Left ventricle myocardium inferior (tissue), 1 donor: ENCODE data around the gene SNX8. TPM values are rescaled to one million over a fixed set of nuclear protein-coding genes. Genes with fewer than 3 reads are reported as not detected.

Experiments
- DNase-seq: peaks from one replicate; pipeline ENCODE4 v3.0.0-alpha.2; 2020
- H3K27ac ChIP-seq: fragments of 200-600 bp; replicated peaks from 2 replicates; pipeline ENCODE4 v1.8.0; 2021
- H3K27me3 ChIP-seq: fragments of 200-600 bp; 2 replicates; pipeline ENCODE4 v1.8.0; 2021; ENCODE audit warnings: low read depth
- H3K36me3 ChIP-seq: fragments of 200-600 bp; 2 replicates; pipeline ENCODE4 v1.8.0; 2021
- H3K4me1 ChIP-seq: fragments of 200-600 bp; 2 replicates; pipeline ENCODE4 v1.8.0; 2021
- H3K4me3 ChIP-seq: fragments of 200-600 bp; 2 replicates; pipeline ENCODE4 v1.8.0; 2021; ENCODE audit warnings: mild to moderate bottlenecking, moderate library complexity
- H3K9me3 ChIP-seq: fragments of 200-600 bp; replicated peaks from 2 replicates; pipeline ENCODE4 v1.8.0; 2021
- CTCF ChIP-seq: fragments of 200-600 bp; IDR thresholded peaks from 2 replicates; pipeline ENCODE4 v1.8.0; 2021; ENCODE audit warnings: antibody characterized with exemption, mild to moderate bottlenecking, borderline replicate concordance
- intact Hi-C: fragments of 100-400 bp; cut with micrococcal nuclease; formaldehyde crosslinking; loops from one replicate; pipeline ENCODE4 v1.11.0; 2022
- total RNA-seq: library from RNA; stranded (reverse); fragmentation: NEBNext Ultra II Directional; extraction: Animal tissue kit (Norgen Biotek cat#: 25700); gene quantifications from one replicate; pipeline ENCODE4 v1.2.1, GENCODE V29; 2021
- donor health status: DM: no; HTN: yes; CAD: no; lungs with severe emphysema.

The SNX8 gene
- total RNA-seq, 1 donor from 2014 or later, result 16.8 TPM

GRCh38 chr7:2254429-2255144, 59.7 kb downstream of the SNX8 start:
- Histone ChIP-seq H3K36me3 (peaks cover 31% of the 10 kb centered on the region), H3K27me3 (no peaks in the 10 kb centered on the region), H3K9me3 (no peaks in the 10 kb centered on the region), H3K27ac (no peak overlapping the region), H3K4me1 (peaks cover 2% of the 10 kb centered on the region), H3K4me3 (no peak overlapping the region)
- DNase-seq, result no peak
- no peak for TF ChIP-seq CTCF
- intact Hi-C loops, result no loop called here

DNA sequence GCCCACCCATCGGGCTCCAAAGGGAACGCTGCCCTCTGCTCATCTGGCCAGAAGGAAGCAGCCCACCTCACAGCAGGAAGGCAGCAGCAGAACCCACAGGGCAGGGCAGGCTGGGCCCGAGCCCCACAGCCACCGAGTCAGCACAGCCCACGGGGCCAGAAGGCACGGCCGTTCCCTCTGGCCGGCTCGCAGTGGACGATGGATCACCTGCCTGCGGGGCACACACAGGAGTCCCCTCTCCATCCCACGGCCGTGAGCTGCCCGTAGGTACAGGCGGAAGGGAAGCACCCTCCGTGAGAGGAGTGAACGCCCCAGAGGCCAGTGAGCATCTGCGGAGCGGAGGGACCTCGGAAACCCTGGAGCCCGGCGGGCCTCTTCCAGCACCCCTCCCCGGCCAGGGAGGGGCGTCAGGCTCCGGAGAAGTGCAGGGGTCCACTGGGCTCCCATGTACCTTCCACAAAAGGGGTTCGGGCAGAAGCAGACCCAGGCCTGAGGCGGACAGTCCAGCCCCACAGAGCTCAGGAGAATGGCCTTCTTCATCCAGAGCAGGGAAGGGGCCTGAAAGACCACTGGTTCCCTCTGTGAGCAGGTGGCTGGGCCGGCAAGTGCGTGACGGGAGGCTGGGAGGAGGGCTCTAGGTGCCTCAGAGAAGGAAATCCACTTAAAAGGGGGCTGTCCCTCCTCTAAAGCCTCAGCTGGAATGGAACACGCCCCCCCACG, 60.6 kb downstream of the SNX8 start:
- intact Hi-C loops, result no loop called here
- Histone ChIP-seq H3K36me3 (peaks cover 31% of the 10 kb centered on the region), H3K27ac (no peak overlapping the region), H3K4me1 (peaks cover 11% of the 10 kb centered on the region), H3K27me3 (no peaks in the 10 kb centered on the region), H3K4me3 (no peak overlapping the region), H3K9me3 (no peaks in the 10 kb centered on the region)
- no peak for DNase-seq
- no peak for TF ChIP-seq CTCF

GRCh38 chr7:2253021-2253420, 61.2 kb downstream of the SNX8 start:
- no peak for TF ChIP-seq CTCF
- intact Hi-C loops, result no loop called here
- no peak overlapping the region for H3K27ac ChIP-seq
- H3K9me3 ChIP-seq, result no peaks in the 10 kb centered on the region
- peaks cover 31% of the 10 kb centered on the region for H3K36me3 ChIP-seq
- DNase-seq, result no peak
- peaks cover 16% of the 10 kb centered on the region for H3K4me1 ChIP-seq
- H3K27me3 ChIP-seq, result no peaks in the 10 kb centered on the region
- H3K4me3 ChIP-seq, result no peak overlapping the region

- TF ChIP-seq CTCF, result no peak
- Histone ChIP-seq H3K27ac (no peak overlapping the region), H3K27me3 (no peaks in the 10 kb centered on the region), H3K9me3 (no peaks in the 10 kb centered on the region), H3K4me1 (peaks cover 16% of the 10 kb centered on the region), H3K4me3 (no peak overlapping the region), H3K36me3 (peaks cover 27% of the 10 kb centered on the region)
- no peak for DNase-seq
- intact Hi-C loops, result no loop called here
Observed at GRCh38 chr7:2251841-2252771, 62.1 kb downstream of the SNX8 start.

GRCh38 chr7:2251381-2251780, 62.9 kb downstream of the SNX8 start:
- intact Hi-C loops, result no loop called here
- TF ChIP-seq CTCF, result no peak
- no peaks in the 10 kb centered on the region for H3K27me3 ChIP-seq
- no peak for DNase-seq
- no peak overlapping the region for H3K4me3 ChIP-seq
- no peaks in the 10 kb centered on the region for H3K9me3 ChIP-seq
- no peak overlapping the region for H3K27ac ChIP-seq
- peaks cover 16% of the 10 kb centered on the region for H3K4me1 ChIP-seq
- peaks cover 20% of the 10 kb centered on the region for H3K36me3 ChIP-seq
